Forelimb muscle (tissue), 1 donor: Measurements from ENCODE around the gene MECR. TPM values are rescaled to one million over a fixed set of nuclear protein-coding genes. Genes with fewer than 3 reads are reported as not detected.
"Not testable (repeated sequence)": the region's sequence is repeated elsewhere in the genome, so short reads cannot be mapped to it uniquely, and the experiment has no call there.

ENCODE experiments used
- DNase-seq: peaks from one replicate; pipeline ENCODE4 v3.0.0-alpha.2; 2013; ENCODE audit warnings: low read depth
- polyA plus RNA-seq: library from polyadenylated mRNA; unstranded; fragments of 120-200 nt; gene quantifications from one replicate; pipeline ENCODE4 v1.2.1, GENCODE V29; 2013; ENCODE audit not compliant: insufficient read length

The MECR gene
- polyA plus RNA-seq, 1 donor: 21.5 TPM

GRCh38 chr1:29235955-29236711, 5.4 kb upstream of the MECR start, which contains the start of gene PTPRU:
PTPRU (plus strand) TSS chr1:29236522; CDS start chr1:29236645, 123 bp downstream.
- DNase-seq: no peak

GRCh38 chr1:29234881-29235280, 4.1 kb upstream of the MECR start:
- not testable (repeated sequence) for DNase-seq

- DNase-seq: no peak
Observed at GRCh38 chr1:29234471-29234870, 3.7 kb upstream of the MECR start.

GRCh38 chr1:29233693-29234092, 3.0 kb upstream of the MECR start:
- DNase-seq: no peak

GRCh38 chr1:29232387-29232786, 1.7 kb upstream of the MECR start:
- DNase-seq: no peak

GRCh38 chr1:29230204-29230552, 556 bp downstream of the MECR start:
- no peak for DNase-seq

GRCh38 chr1:29227511-29227910, 3.2 kb downstream of the MECR start:
- DNase-seq: no peak

GRCh38 chr1:29225361-29225760, 5.4 kb downstream of the MECR start:
- DNase-seq: no peak

GRCh38 chr1:29224356-29224837, 6.3 kb downstream of the MECR start:
- DNase-seq: no peak

- DNase-seq: no peak
Observed at GRCh38 chr1:29223521-29223920, 7.2 kb downstream of the MECR start.

- no peak for DNase-seq
Observed at GRCh38 chr1:29222686-29223085, 8.0 kb downstream of the MECR start.

- DNase-seq: not testable (repeated sequence)
Observed at GRCh38 chr1:29222260-29222659, 8.5 kb downstream of the MECR start.

- no peak for DNase-seq
Observed at GRCh38 chr1:29221296-29221695, 9.4 kb downstream of the MECR start.

- DNase-seq: no peak
Observed at GRCh38 chr1:29218223-29218622, 12.5 kb downstream of the MECR start.

GRCh38 chr1:29217633-29218032, 13.1 kb downstream of the MECR start:
- DNase-seq: no peak

GRCh38 chr1:29213055-29213454, 17.7 kb downstream of the MECR start:
- DNase-seq: no peak

GRCh38 chr1:29211086-29212030, 19.4 kb downstream of the MECR start:
- DNase-seq: no peak

- no peak for DNase-seq
Observed at GRCh38 chr1:29210278-29211085, 20.3 kb downstream of the MECR start.

GRCh38 chr1:29209173-29209572, 21.6 kb downstream of the MECR start:
- no peak for DNase-seq

- DNase-seq: no peak
Observed at GRCh38 chr1:29208442-29208841, 22.3 kb downstream of the MECR start.

GRCh38 chr1:29202584-29203340, 28.0 kb downstream of the MECR start:
- peak; percentile 96 for DNase-seq
